NCI-H510A (cell line): ENCODE measurements around the gene SUPT6H.
A peak's percentile ranks its signal among the peaks of the same experiment; 100 is the strongest.
"Not testable (repeated sequence)": the region's sequence is repeated elsewhere in the genome, so short reads cannot be mapped to it uniquely, and the experiment has no call there.

ENCODE experiments used
- DNase-seq: peaks from one replicate; lab custom pipeline; 2025; lab: John Stamatoyannopoulos, UW

Gene SUPT6H

DNA sequence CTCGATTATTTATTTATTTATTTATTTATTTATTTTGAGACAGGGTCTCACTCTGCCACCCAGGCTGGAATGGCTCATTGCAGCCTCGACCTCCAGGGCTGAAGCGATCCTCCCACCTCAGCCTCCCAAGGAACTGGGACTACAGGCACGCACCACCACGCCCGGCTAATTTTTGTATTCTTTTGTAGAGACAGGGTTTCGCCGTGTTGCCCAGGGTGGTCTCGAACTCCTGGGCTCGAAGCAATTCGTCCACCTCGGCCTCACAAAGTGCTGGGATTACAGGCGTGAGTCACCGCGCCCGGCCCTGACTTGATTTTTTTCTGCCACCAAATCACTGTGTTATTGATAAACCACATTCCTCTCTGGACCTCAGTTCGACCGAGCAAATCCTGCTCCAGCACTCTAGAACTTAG is 57.0 kb downstream of the SUPT6H start:
- DNase-seq, result no peak

DNA sequence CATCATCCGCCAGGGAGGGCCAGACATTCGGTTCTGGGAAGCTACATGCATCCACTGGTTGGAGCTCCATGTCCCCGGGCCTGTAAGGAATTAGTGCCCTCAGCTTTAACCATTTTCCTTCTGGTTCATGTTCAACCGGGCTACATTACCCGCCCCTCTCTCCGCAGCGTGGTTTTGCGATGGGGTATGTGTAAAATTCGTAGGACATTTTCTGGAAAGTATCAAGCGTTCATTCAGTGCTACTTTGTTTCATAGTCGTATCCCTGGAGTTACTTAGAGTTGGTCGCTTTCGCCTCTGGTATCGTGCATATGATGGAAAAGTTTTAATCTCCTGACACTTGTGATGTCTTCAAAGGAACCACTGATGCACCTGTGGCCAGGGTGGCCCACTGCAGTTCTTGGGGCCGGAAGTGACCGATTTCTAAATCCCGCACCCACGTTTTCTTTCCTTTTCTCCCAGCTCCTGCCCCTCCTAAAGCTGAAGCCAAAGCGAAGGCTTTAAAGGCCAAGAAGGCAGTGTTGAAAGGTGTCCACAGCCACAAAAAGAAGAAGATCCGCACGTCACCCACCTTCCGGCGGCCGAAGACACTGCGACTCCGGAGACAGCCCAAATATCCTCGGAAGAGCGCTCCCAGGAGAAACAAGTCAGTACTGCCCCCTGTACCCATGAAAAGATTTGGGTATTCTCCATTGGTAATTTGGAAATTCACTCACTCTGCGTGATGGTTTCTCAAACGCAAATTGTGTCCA is 58.4 kb downstream of the SUPT6H start:
- DNase-seq, result no peak

DNA sequence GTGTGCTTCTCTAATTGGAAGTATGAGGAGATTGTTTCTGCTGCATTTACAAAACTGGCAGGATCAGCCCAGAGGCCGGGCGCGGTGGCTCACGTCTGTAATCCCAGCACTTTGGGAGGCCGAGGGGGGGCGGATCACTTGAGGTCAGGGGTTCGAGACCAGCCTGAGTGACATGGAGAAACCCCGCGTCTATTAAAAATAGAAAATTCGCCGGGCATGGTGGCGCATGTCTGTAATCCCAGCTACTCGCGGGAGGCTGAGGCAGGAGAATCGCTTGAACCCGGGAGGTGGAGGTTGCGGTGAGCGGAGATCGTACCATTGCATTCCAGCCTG is 59.0 kb downstream of the SUPT6H start:
- not testable (repeated sequence) for DNase-seq

DNA sequence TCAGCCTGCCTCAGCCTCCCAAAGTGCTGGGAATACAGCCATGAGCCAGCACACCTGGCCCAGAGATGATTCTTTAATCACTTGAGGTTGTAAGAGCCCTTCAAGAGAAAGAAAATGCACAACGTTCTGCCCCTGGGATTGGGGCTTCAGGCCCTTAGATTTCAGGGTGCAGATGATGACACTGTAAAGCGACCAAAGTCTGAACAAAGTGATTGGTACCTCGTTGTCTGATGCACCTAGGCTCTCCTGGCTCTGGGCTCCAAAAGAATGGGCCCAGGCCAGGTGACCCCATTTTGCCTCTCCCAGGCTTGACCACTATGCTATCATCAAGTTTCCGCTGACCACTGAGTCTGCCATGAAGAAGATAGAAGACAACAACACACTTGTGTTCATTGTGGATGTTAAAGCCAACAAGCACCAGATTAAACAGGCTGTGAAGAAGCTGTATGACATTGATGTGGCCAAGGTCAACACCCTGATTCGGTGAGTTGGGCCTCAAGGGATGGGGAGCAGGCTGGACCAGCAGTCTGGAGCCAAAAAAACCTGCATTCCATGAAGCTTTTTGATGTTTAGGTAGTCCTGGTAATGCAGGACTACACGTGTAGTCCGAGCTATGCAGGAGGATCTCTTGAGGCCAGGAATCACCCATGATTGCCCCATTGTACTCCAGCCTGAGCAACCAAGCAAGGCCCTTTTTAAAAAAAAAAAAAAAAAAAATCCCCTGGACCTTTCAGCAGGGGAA is 60.6 kb downstream of the SUPT6H start:
- no peak for DNase-seq

DNA sequence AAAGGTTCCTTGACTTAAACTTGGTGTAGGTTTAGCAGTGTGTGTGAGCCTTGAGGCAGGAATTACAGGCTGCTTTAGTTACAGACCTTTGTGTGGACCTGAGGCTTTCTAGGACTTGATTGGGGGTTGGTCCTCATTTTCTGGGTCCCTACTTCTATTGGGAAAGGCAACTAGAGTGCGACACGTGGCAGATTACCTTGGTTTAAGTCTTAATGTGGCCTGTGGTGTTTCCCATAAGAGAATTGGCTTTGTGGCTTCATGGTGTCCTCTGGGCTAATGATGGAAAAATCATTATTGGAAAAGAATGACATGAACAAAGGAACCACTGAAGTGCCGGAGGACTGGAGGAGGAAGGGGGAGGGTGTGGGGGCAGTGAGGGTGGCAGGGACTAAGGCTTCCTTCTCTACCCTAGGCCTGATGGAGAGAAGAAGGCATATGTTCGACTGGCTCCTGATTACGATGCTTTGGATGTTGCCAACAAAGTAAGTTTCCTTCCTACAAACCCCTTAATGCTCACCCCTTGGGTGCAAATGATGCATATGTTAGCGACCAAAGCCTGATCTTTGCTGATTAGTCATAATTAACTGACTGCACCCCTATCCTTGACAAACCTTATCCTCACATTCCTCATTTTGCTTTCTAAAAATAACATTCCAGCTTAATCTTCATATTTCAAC is 61.3 kb downstream of the SUPT6H start:
- DNase-seq, result no peak

DNA sequence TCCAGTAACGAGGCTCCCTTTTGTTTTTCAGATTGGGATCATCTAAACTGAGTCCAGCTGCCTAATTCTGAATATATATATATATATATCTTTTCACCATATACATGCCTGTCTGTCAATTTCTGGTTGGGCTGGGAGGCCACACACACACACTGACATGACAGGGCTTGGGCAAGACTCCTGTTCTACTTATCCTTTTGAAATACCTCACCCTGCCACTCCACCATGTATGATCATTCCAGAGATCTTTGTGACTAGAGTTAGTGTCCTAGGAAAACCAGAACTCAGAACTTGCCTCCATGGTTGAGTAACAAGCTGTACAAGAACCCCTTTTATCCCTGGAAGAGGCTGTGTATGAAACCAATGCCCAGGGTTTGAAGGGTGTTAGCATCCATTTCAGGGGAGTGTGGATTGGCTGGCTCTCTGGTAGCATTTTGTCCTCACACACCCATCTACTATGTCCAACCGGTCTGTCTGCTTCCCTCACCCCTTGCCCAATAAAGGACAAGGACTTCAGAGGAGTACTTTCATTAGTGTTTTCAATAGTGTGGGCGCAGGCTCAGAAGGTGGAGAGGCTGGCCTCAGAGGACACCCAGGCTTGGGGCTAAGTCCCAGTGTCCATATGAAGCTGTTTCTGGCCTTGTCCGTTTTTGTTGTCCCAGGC is 62.0 kb downstream of the SUPT6H start:
- not testable (repeated sequence) for DNase-seq

DNA sequence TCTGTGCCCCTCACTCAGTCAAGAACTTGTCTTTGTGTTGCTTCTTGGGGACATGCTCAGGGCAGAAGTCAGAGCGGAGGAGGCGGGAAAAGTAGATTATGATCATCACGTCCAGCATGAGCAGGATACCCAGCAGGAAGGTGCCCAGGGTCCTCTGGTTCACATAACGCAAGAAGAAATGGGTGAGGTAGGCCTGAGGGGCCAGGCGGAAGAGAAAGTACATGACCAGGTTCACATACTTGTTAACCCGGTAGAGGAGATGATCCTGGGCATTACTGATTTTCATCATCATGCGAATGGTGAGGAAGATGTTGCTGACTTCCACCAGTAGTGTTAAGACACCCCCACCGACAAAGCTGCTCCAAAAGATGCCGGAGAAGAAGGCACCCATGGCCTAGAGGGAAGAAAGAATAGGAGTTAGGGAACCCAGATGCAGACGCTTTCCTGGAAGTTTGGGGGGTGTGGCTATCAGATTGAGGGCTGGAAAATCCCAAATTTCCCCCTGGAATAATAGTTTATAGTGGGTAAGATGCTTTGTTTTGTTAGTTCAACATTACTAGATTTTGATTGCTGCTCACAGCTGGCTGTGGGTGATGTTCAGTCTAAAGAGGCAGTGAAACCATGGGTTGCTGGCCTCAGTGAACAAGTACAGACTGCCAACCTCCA is 62.6 kb downstream of the SUPT6H start:
- no peak for DNase-seq

DNA sequence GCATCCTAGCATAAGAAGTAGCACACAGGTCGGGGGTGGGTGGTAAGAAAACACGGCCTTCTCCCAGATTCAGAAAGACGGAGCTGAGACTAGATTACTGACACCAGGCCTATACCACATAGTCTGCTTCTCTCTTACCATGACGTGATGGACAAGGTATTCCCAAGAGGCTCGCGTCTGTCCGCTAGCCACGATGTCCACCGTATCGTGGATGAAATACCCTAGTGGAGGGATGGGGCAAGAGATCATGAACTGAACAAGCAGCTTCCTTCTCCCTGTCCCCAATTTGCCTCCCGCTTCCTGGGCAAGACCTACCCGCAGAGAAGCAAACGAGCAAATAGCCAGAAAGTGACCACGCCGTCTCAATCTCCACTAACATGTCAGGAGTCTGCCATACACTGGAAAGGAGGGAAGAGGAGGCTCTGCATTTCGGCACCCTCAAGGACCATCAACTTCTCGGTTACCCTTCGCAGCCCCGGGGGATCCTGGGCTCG is 63.2 kb downstream of the SUPT6H start:
- no peak for DNase-seq

DNA sequence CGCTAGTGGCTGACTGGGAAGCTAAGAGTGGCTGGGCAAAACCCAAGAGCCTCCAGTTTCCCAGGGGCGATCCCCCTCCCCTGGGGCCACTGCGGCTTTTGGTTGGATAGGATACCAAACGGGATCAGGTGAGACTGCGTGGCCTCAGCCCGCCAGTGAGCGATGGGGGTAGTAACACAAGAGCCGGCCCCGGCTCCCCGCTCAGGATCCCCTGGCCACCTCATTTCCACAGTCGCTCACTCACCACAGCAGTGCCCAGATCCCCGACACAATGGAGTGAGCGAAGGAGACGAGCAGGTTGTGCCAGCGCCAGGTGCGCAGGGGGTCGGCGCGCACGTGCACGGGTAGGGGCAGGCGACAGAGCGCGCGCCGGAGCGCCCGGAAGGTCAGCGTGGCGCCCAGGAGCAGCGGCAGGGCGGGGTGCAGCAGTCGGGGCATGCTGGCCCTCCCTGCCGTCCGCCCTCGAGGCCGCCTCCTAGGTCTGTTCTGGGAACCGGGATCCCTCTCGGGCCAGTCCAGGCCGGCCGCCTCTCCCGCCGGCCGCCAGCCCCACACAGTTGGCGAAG is 63.7 kb downstream of the SUPT6H start:
- DNase-seq, result peak; percentile 96

DNA sequence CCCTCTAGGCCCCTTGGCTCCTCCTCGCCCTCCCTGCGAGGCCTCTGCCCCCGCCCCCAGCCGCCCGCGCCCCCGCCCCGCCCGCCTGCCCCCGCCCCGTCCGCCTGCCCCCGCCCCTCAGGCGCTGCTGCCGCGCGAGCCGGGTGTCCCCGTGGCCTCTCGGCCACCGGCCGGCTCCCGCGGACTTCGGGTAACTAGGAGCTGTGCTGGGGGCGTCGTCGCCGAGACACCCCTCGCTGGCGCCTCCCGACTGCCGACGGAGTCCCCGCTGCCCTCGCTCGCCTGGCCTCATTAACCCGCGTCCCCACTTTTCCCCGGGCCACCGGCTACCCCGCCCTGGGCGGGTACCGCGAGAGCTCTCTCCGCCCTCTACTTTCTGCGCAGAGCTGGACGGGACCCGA is 64.2 kb downstream of the SUPT6H start, which contains the start of gene TLCD1:
Gene TLCD1 (minus strand): TSS at position 8 of the 401 bp plus-strand sequence. CDS start 136 bp downstream, outside the sequence.
- peak; percentile 80 for DNase-seq

DNA sequence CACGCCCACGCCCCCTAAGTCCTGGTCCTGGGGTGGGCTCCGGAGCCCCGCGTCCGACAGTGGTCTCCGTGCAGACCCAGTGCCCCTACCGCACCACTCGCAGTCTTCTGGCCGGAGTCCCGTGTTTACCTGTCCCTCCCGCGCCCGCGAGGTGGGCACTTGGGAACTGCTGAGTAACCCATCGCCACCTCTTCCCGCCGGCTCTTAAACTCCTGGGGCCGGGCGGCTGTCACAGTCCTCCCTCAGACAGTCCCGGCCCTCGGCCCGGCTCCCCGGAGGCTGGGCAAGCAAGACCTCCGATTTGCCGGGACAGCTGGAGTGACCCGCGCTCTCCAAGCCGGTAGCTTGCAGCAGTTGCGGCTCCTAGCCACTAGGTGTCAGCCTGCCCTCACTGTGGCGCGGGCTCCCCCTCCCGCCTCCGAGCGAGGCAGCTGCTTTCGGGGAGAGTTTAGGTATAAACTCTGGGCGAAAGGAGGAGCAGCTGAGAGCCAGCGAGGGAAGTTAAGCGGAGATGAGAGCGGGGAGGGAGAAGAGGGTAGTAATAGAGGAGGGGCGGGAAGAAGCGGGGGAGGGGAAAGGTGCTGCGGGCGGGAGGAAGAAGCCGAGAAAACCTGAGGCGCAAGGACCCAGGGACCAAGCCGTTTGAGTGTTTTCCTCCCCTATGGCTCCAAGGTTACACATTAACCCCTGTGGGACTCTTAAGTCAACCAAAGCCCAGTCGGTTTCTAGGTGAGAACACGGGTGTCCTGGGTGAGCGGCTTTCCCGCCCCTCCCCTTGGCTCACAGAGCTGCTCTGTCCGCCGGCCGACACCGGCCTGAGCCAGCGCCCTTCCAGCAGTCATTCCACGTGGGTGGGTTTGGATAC is 64.9 kb downstream of the SUPT6H start:
- DNase-seq, result peak; percentile 98

DNA sequence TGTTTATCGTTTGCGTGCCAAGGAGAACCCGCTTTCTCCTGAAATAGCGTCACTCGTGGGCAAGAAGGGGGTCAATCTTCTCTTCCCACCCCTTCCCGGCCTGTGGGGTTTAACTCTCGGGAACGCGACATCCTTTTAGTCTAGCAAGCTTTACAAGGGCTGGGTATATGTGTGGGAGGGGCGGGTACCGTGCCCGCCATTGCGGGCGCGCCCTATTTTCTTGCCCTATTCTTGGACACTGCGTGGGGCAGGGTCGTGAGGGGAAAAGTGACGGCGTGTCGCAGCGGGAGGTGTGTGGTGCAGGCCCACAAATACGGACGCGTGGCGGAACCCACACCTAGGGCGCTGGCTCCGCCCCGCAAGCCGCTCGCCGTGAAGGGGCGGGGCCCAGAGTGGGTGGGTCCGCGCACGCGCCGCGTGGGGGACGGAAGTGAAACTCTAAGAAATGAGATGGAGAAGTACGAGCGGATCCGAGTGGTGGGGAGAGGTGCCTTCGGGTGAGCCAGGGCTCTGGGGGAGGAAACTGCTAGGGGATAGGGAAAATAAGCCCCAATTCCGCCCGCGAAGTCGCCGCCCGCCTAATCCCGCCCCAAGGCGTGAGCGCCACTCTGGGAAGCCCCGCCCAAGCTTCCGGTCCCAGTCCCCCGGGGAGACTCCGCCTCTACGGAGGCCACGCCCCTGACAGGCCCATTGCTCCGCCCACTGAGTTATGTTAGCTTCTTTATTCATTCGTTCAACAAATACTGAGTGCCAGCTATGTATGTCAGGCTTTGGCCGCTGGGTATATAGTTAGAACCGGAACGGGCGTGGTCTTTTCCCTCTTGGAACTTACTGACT is 66.6 kb downstream of the SUPT6H start, which contains the start of gene NEK8:
Gene NEK8 (plus strand): TSS at position 425 of the 837 bp plus-strand sequence. CDS start 26 bp downstream, at position 451.
- peak; percentile 88 for DNase-seq

DNA sequence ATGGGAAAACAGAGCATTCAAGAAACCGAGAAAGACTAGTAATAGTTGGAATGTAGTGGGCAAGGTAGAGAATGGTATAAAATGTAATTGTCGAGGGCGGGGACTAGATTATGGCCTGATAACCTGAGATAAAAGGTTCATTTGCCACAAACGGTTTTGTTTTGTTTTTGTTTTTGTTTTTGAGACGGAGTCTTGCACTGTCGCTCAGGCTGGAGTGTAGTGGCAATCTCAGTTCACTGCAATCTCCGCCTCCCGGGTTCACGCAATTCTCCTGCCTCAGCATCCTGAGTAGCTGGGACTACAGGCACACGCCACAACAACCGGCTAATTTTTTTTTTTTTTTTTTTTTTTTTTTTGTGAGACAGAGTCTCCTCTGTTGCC is 67.9 kb downstream of the SUPT6H start:
- DNase-seq, result no peak

DNA sequence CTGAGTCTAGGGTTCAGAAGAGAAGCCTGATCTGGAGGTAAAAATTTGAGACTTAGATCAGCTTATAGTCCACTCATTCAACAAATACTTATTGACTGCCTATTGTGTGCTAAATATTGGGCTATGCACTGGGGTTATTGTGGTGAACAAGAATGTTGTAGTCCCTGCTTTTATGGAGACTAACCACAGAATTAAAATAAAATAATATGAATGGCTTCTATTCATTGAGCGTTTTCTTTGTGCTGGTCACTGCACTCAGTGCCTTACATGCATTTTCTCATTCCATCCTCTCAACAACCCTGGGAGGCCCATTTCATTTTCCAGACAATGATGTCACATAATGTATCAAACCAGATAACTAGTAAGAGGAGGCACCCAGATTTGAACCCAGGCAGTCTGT is 71.3 kb downstream of the SUPT6H start:
- no peak for DNase-seq

DNA sequence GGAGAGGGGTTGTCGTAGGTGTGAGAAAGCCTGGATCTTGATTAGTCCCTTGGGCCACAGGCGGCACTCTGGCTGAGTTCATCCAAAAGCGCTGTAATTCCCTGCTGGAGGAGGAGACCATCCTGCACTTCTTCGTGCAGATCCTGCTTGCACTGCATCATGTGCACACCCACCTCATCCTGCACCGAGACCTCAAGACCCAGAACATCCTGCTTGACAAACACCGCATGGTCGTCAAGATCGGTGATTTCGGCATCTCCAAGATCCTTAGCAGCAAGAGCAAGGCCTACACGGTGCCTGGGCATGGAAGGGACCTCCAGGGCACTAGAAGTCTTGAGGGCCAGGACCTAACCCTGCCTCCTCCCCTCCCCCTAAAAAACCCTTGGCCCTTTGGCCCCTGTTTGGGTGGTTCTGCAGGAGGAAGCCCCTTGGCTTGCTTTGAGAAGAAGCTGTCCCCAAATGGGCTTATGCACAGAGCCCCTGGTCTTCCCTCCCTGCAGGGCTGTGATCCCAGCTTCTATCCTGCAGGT is 72.8 kb downstream of the SUPT6H start:
- no peak for DNase-seq

DNA sequence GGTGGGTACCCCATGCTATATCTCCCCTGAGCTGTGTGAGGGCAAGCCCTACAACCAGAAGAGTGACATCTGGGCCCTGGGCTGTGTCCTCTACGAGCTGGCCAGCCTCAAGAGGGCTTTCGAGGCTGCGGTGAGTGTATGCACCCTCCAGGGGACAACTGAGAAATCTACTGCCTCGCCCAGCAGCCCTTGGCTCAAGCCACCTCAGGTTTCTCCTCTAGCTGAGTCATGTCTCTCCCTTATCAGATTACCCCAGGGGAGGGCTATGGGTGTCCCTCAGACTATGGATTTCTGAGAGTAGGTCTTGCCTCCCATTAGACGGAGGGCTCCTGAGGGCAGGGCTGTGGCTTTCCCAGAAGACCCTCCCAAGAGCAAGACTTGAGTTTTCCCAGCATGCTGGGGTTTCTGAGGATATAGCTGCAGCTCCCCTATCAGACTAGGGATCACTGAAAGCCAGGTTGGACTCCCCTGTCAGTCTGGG is 73.3 kb downstream of the SUPT6H start:
- no peak for DNase-seq

DNA sequence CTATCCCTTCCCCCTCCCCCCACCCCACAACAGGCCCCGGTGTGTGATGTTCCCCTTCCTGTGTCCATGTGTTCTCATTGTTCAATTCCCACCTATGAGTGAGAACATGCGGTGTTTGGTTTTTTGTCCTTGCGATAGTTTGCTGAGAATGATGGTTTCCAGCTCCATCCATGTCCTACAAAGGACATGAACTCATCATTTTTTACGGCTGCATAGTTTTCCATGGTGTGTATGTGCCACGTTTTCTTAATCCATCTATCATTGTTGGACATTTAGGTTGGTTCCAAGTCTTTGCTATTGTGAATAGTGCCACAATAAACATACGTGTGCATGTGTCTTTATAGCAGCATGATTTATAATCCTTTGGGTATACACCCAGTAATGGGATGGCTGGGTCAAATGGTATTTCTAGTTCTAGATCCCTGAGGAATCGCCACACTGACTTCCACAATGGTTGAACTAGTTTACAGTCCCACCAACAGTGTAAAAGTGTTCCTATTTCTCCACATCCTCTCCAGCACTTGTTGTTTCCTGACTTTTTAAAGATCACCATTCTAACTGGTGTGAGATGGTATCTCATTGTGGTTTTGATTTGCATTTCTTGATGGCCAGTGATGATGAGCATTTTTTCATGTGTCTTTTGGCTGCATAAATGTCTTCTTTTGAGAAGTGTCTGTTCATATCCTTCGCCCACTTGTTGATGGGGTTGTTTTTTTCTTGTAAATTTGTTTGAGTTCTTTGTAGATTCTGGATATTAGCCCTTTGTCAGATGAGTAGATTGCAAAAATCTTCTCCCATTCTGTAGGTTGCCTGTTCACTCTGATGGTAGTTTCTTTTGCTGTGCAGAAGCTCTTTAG is 74.1 kb downstream of the SUPT6H start:
- DNase-seq, result not testable (repeated sequence)

DNA sequence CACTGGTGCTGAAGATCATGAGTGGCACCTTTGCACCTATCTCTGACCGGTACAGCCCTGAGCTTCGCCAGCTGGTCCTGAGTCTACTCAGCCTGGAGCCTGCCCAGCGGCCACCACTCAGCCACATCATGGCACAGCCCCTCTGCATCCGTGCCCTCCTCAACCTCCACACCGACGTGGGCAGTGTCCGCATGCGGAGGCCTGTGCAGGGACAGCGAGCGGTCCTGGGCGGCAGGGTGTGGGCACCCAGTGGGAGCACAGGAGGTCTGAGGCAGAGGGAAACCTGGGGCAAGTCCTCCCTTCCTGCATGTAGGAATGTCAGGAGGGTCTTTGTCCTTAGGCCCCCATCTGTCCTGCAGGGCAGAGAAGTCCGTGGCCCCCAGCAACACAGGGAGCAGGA is 75.3 kb downstream of the SUPT6H start:
- DNase-seq, result no peak
